Activated naive CD8-positive, alpha-beta T cell treated with anti-CD3 and anti-CD28 coated beads, Interleukin-2, amount 10 ng/mL, durations not matched to agents 7 days and 5 days (primary cell): Measurements from ENCODE around the gene NEK6. TPM values are rescaled to one million over a fixed set of nuclear protein-coding genes. Genes with fewer than 3 reads are reported as not detected.

Experiments used
- ATAC-seq: fragments of 150-1000 bp; cut with Tn5 transposase; one replicate; pipeline ENCODE4 v1.10.0; 2021; ENCODE audit warnings: low read depth, moderate library complexity
- POLR2A ChIA-PET: fragments of 350-600 bp; sonication (Branson Sonifier 250); formaldehyde crosslinking; loops from one replicate; lab custom pipeline; 2021; ENCODE audit warnings: antibody characterized with exemption; lab: Charles Lee
- DNase-seq: peaks from one replicate; pipeline ENCODE4 v3.0.0; 2021
- H3K27ac Mint-ChIP-seq: one replicate; pipeline ENCODE4 v1.8.0; 2022; ENCODE audit warnings: mild to moderate bottlenecking, mixed read lengths
- H3K27me3 Mint-ChIP-seq: one replicate; pipeline ENCODE4 v1.8.0; 2022; ENCODE audit warnings: mild to moderate bottlenecking, moderate library complexity, mixed read lengths
- H3K36me3 Mint-ChIP-seq: one replicate; pipeline ENCODE4 v1.8.0; 2021; ENCODE audit warnings: mild to moderate bottlenecking, mixed read lengths
- H3K4me1 Mint-ChIP-seq: one replicate; pipeline ENCODE4 v1.8.0; 2021; ENCODE audit warnings: mixed read lengths
- H3K4me3 Mint-ChIP-seq: one replicate; pipeline ENCODE4 v1.8.0; 2022; ENCODE audit warnings: mild to moderate bottlenecking, moderate library complexity, mixed read lengths
- H3K9me3 Mint-ChIP-seq: one replicate; pipeline ENCODE4 v1.8.0; 2021; ENCODE audit warnings: mixed read lengths
- total RNA-seq, 2 experiments: library from RNA; stranded (reverse); gene quantifications; one replicate each; pipeline ENCODE4 v1.2.3, GENCODE V29; 2021

The NEK6 gene
- total RNA-seq, 2 experiments from 2014 or later, result 8.1 to 10.9 TPM

- Mint-ChIP-seq H3K4me3 (no peak overlapping the region), H3K27ac (no peak overlapping the region), H3K36me3 (no peaks in the 10 kb centered on the region), H3K9me3 (no peaks in the 10 kb centered on the region), H3K4me1 (no peaks in the 10 kb centered on the region), H3K27me3 (no peaks in the 10 kb centered on the region)
- POLR2A ChIA-PET, result no interaction called here
- ATAC-seq, result no peak
- DNase-seq, result no peak
Measured at GRCh38 chr9:124322618-124323432, 65.1 kb downstream of the NEK6 start.

DNA sequence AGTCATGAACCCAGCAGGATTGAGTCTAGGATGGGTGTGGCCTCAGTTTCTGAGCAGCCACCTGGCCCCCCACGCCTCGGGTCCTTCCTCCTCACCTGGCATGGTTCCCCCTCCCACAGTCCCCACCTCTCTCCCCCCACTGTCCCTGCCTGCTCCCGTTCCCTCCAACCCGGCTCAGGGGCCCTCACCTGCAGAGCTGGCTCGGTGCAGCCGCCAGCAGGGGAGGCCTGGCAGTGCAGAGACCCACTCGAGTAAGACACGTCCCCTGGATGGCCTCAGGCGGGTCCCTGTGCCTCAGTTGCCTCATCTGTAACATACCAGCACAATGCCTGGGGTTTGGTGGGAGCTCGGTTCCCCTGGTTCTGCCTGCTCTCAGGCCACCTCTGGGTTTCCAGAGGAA, 66.2 kb downstream of the NEK6 start:
- H3K27ac Mint-ChIP-seq, result no peak overlapping the region
- no peak for ATAC-seq
- H3K4me3 Mint-ChIP-seq, result no peak overlapping the region
- no peaks in the 10 kb centered on the region for H3K36me3 Mint-ChIP-seq
- H3K27me3 Mint-ChIP-seq, result no peaks in the 10 kb centered on the region
- DNase-seq, result no peak
- no peaks in the 10 kb centered on the region for H3K4me1 Mint-ChIP-seq
- H3K9me3 Mint-ChIP-seq, result no peaks in the 10 kb centered on the region
- POLR2A ChIA-PET, result no interaction called here

- Mint-ChIP-seq H3K9me3 (no peaks in the 10 kb centered on the region), H3K36me3 (no peaks in the 10 kb centered on the region), H3K27me3 (no peaks in the 10 kb centered on the region), H3K4me1 (no peaks in the 10 kb centered on the region), H3K27ac (no peak overlapping the region), H3K4me3 (no peak overlapping the region)
- POLR2A ChIA-PET, result no interaction called here
- ATAC-seq (no peak), DNase-seq (no peak)
Measured at GRCh38 chr9:124325816-124326215, 68.1 kb downstream of the NEK6 start.

GRCh38 chr9:124326378-124326777, 68.6 kb downstream of the NEK6 start:
- no peaks in the 10 kb centered on the region for H3K9me3 Mint-ChIP-seq
- no peak overlapping the region for H3K27ac Mint-ChIP-seq
- H3K27me3 Mint-ChIP-seq, result no peaks in the 10 kb centered on the region
- DNase-seq, result no peak
- POLR2A ChIA-PET, result no interaction called here
- H3K4me3 Mint-ChIP-seq, result no peak overlapping the region
- ATAC-seq, result no peak
- no peaks in the 10 kb centered on the region for H3K36me3 Mint-ChIP-seq
- no peaks in the 10 kb centered on the region for H3K4me1 Mint-ChIP-seq

- no peaks in the 10 kb centered on the region for H3K9me3 Mint-ChIP-seq
- no peaks in the 10 kb centered on the region for H3K36me3 Mint-ChIP-seq
- DNase-seq, result no peak
- H3K4me3 Mint-ChIP-seq, result no peak overlapping the region
- POLR2A ChIA-PET, result no interaction called here
- H3K27ac Mint-ChIP-seq, result no peak overlapping the region
- ATAC-seq, result no peak
- H3K4me1 Mint-ChIP-seq, result no peaks in the 10 kb centered on the region
- H3K27me3 Mint-ChIP-seq, result no peaks in the 10 kb centered on the region
Measured at GRCh38 chr9:124327491-124327890, 69.7 kb downstream of the NEK6 start.

GRCh38 chr9:124328285-124328684, 70.5 kb downstream of the NEK6 start:
- ATAC-seq, result no peak
- DNase-seq, result no peak
- Mint-ChIP-seq H3K9me3 (no peaks in the 10 kb centered on the region), H3K27ac (no peak overlapping the region), H3K4me1 (no peaks in the 10 kb centered on the region), H3K27me3 (no peaks in the 10 kb centered on the region), H3K36me3 (no peaks in the 10 kb centered on the region), H3K4me3 (no peak overlapping the region)
- POLR2A ChIA-PET, result no interaction called here

- H3K4me3 Mint-ChIP-seq, result no peak overlapping the region
- no peaks in the 10 kb centered on the region for H3K27me3 Mint-ChIP-seq
- DNase-seq (no peak), ATAC-seq (no peak)
- no peaks in the 10 kb centered on the region for H3K9me3 Mint-ChIP-seq
- POLR2A ChIA-PET, result no interaction called here
- no peak overlapping the region for H3K27ac Mint-ChIP-seq
- H3K36me3 Mint-ChIP-seq, result no peaks in the 10 kb centered on the region
- H3K4me1 Mint-ChIP-seq, result no peaks in the 10 kb centered on the region
Measured at GRCh38 chr9:124329206-124329792, 71.5 kb downstream of the NEK6 start.

- no peak overlapping the region for H3K4me3 Mint-ChIP-seq
- H3K27ac Mint-ChIP-seq, result no peak overlapping the region
Measured at GRCh38 chr9:124330011-124330697, 72.4 kb downstream of the NEK6 start.

DNA sequence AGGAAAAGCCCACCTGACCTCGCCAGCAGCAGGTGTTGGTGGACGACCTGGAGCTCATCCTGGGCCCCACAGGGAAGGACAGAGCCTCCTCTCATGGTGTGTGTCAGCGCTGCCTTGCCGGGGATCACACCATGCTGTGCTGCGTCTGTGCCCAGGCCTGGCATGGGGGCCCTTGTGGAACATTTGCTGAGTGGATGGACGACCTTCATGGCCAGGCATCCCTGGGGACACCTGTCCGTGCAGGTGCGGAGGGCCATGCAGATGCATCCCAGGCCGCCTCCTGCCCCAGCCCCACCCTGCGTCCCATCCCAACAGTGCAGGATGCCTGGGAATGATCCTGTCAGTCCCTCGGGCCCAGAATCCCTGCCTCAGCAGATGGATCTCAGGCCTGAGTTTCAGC, 73.8 kb downstream of the NEK6 start:
- H3K4me3 Mint-ChIP-seq, result no peak overlapping the region
- ATAC-seq (no peak), DNase-seq (no peak)
- H3K4me1 Mint-ChIP-seq, result no peaks in the 10 kb centered on the region
- H3K27me3 Mint-ChIP-seq, result no peaks in the 10 kb centered on the region
- H3K36me3 Mint-ChIP-seq, result no peaks in the 10 kb centered on the region
- H3K9me3 Mint-ChIP-seq, result no peaks in the 10 kb centered on the region
- POLR2A ChIA-PET, result interaction anchor here (0.7 kb wide), 1 partner anchor 310 kb away, joined by 4 read pairs; no protein-coding TSS in a partner anchor
- no peak overlapping the region for H3K27ac Mint-ChIP-seq

More at GRCh38 chr9:124330011-124330697, 72.4 kb downstream of the NEK6 start:
- DNase-seq, result no peak
- no peaks in the 10 kb centered on the region for H3K36me3 Mint-ChIP-seq
- no peak for ATAC-seq
- H3K9me3 Mint-ChIP-seq, result no peaks in the 10 kb centered on the region
- no peaks in the 10 kb centered on the region for H3K27me3 Mint-ChIP-seq
- POLR2A ChIA-PET, result no interaction called here
- H3K4me1 Mint-ChIP-seq, result no peaks in the 10 kb centered on the region

DNA sequence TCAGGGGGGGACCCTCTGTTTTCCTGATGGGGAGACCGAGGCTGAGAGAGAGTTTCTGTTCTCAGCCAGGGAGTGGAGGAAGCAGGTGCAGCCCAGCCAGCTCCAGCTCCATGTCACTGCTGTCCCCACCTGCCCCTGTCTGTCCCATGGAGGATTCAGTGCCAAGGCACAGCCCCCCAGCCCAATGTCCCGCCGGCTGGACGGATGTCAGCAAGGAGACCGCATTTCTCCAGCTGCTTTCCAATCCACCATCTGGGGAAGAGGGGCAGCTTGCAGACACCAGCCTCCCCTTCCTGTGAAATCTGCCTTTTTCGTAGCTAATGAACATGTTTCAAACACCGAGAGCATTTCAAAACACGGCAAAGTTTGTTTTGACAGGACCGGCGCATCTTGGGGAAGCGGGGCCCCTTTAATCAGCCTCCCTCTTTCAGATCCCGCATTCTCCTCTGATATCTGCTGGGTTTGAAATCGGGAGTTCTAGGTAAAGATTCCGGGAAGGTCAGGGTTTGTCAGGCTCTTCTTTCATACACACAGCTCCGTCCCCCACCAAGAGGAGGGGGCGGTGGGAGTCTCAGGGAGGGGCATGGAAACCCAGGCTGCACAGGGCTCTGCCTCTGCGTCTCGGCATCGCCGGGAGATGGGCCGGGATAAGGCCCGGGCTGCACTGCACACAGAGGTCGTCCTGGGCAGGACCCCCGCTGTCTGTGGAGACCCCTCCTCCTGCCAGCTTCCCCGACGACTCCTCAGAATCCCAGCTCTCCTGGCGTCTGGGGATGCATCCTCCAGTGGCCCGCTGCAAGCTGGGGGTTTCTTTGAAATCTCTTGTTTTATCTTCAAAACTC, 74.8 kb downstream of the NEK6 start:
- no peak overlapping the region for H3K27ac Mint-ChIP-seq

GRCh38 chr9:124333203-124333579, 75.4 kb downstream of the NEK6 start:
- Mint-ChIP-seq H3K9me3 (no peaks in the 10 kb centered on the region), H3K4me1 (no peaks in the 10 kb centered on the region), H3K27ac (no peak overlapping the region), H3K27me3 (no peaks in the 10 kb centered on the region), H3K4me3 (no peak overlapping the region), H3K36me3 (no peaks in the 10 kb centered on the region)
- DNase-seq, result no peak
- POLR2A ChIA-PET, result no interaction called here
- ATAC-seq, result no peak

More for the DNA sequence above, 74.8 kb downstream of the NEK6 start:
- H3K4me1 Mint-ChIP-seq, result no peaks in the 10 kb centered on the region
- POLR2A ChIA-PET, result interaction anchor here (0.5 kb wide), 1 partner anchor 204 kb away, joined by 3 read pairs; no protein-coding TSS in a partner anchor
- no peak overlapping the region for H3K4me3 Mint-ChIP-seq
- no peak for DNase-seq
- H3K36me3 Mint-ChIP-seq, result no peaks in the 10 kb centered on the region
- no peaks in the 10 kb centered on the region for H3K27me3 Mint-ChIP-seq
- no peaks in the 10 kb centered on the region for H3K9me3 Mint-ChIP-seq
- ATAC-seq, result no peak

DNA sequence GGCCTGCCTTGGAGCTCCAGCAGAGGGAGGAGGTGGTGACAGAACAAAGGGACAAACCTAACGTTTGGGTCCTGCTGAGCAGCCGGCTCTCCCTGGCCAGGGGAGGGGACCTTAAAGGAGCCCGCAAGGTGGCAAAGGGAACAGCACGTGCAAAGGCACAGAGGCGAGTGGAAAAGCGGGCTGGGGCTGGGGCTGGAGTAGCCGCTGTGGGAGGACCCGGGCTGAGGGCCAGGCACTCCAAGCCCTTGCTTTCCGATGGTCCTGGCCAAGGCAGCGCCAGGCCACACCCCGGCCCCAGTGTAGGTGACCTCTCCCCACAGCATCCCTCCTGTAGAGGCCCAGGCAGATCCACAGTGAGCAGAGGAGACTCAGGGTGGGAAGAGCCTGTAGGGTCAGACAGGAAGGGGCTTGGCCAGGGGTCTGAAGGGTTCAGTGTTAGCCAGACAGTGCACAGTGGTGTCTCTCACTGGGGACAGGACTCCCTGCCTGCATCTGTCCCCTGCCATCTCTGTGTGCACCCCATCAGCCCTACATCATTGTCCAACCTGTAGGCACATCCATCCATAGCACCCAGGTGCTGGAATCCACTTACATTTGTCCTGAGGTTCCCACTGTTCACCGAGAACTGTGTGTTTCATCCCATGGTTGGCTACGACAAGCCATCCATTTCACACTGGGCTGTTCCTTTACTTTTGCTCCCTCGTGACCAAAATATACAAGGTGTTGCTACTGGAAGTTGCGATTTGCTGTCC, 77.0 kb downstream of the NEK6 start:
- POLR2A ChIA-PET, result no interaction called here
- ATAC-seq (no peak), DNase-seq (no peak)
- no peaks in the 10 kb centered on the region for H3K4me1 Mint-ChIP-seq
- no peaks in the 10 kb centered on the region for H3K36me3 Mint-ChIP-seq
- H3K27ac Mint-ChIP-seq, result no peak overlapping the region
- peaks cover 2% of the 10 kb centered on the region for H3K9me3 Mint-ChIP-seq
- H3K4me3 Mint-ChIP-seq, result no peak overlapping the region
- H3K27me3 Mint-ChIP-seq, result no peaks in the 10 kb centered on the region
